ENCODE measurements around the gene GALNT9. TPM values are rescaled to one million over a fixed set of nuclear protein-coding genes. Genes with fewer than 3 reads are reported as not detected.

Gene GALNT9
- total and polyA plus RNA-seq, 7 donors: 0.28 to 5.0 (median 2.8) TPM; not detected in 2

DNA sequence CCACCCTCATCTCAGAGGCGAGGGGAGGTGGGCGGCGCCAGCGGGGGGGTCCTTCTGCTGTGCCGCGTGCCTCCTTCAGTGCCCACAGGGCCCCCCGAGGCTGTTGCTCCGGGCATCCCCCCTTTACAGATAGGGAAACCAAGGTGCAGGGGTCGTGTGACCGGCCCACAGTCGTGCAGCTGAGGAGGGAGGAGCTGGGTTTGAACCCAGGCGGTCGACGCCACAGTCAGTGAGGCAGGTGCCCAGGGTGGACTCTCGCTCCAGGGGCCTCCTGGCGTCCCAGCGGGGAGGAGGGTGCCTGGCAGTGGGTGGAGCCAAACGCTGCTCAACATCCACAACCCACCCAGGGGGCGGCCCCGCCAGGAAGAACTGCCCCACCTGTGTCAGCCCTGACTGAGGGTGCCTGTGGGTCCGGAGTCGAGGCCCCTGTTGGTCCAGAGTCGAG, 8.6 kb downstream of the GALNT9 start:
- Histone ChIP-seq H3K36me3 (no peaks in the 10 kb centered on the region), H3K4me3 (no peak overlapping the region), H3K4me1 (peaks cover 0 to 25% (median 18%) of the 10 kb centered on the region in 4 donors), H3K27ac (no peak overlapping the region), H3K9me3 (no peaks in the 10 kb centered on the region), H3K27me3 (peaks cover 0 to 26% (median 6%) of the 10 kb centered on the region in 3 donors)
- intact Hi-C loops (cut with DNase I): loop anchor here (10.0 kb wide), 1 partner anchor 426 kb away; the partner anchor contains the start of gene ULK1
- DNase-seq: no peak
- no peak for TF ChIP-seq POLR2A (IDR thresholded peaks at IDR 0.05)
- TF ChIP-seq POLR2AphosphoS5 (IDR thresholded peaks at IDR 0.05): no peak
- TF ChIP-seq EP300 (IDR thresholded peaks at IDR 0.05): no peak
- TF ChIP-seq, protein P1, sequence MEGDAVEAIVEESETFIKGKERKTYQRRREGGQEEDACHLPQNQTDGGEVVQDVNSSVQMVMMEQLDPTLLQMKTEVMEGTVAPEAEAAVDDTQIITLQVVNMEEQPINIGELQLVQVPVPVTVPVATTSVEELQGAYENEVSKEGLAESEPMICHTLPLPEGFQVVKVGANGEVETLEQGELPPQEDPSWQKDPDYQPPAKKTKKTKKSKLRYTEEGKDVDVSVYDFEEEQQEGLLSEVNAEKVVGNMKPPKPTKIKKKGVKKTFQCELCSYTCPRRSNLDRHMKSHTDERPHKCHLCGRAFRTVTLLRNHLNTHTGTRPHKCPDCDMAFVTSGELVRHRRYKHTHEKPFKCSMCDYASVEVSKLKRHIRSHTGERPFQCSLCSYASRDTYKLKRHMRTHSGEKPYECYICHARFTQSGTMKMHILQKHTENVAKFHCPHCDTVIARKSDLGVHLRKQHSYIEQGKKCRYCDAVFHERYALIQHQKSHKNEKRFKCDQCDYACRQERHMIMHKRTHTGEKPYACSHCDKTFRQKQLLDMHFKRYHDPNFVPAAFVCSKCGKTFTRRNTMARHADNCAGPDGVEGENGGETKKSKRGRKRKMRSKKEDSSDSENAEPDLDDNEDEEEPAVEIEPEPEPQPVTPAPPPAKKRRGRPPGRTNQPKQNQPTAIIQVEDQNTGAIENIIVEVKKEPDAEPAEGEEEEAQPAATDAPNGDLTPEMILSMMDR (IDR thresholded peaks at IDR 0.05): no peak
- WGBS, 2 donors: 80 to 83% methylated on average over 23 of the region's 23 CpGs

- 81 to 82% methylated on average over 29 of the region's 29 CpGs for WGBS, 2 donors
- Histone ChIP-seq H3K27me3 (peaks cover 0 to 32% (median 6%) of the 10 kb centered on the region in 3 donors), H3K36me3 (no peaks in the 10 kb centered on the region)
Measured at GRCh38 chr12:132319991-132320570, 9.3 kb downstream of the GALNT9 start.

DNA sequence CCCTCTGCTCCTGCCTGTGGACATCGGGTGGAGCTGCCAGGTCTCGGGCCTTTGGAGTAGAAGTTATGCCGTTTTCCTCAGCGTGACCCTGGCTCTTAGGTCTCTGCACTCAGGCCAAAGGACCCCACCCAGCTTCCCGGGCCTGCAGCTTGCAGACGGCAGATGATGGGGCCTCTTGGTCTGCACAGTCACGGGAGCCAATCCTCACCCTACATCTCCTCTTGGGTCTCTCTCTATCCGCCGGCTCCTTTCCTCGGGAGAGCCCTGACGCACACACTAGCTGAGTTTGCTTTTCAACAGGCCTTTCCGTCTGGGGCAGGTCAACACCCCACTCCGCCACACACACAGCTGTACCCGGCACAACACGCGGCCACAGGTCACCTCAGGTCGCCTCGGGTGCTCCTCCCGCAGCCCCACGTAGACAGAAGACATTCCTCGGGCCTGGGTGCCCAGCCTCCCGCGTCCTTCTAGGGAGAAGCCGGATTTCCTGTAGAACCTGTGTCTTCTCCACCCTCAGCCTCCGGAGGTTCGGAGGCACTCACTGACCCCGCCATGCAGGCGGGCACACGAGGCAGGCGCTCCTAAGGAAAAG, 9.9 kb downstream of the GALNT9 start:
- H3K4me3 ChIP-seq: no peak overlapping the region
- WGBS, 2 donors: 53 to 63% methylated on average over 30 of the region's 30 CpGs
- no peak overlapping the region for H3K27ac ChIP-seq
- no peak for DNase-seq
- H3K36me3 ChIP-seq: no peaks in the 10 kb centered on the region
- no peaks in the 10 kb centered on the region for H3K9me3 ChIP-seq
- peaks cover 0 to 32% (median 6%) of the 10 kb centered on the region in 3 donors for H3K27me3 ChIP-seq
- H3K4me1 ChIP-seq: peaks cover 0 to 24% (median 18%) of the 10 kb centered on the region in 4 donors
- intact Hi-C loops (cut with DNase I): no loop called here
- TF ChIP-seq POLR2A (IDR thresholded peaks at IDR 0.05) (no peak), EP300 (IDR thresholded peaks at IDR 0.05) (no peak), POLR2AphosphoS5 (IDR thresholded peaks at IDR 0.05) (no peak)
- TF ChIP-seq, protein P1 (IDR thresholded peaks at IDR 0.05): no peak

More at GRCh38 chr12:132319991-132320570, 9.3 kb downstream of the GALNT9 start:
- no peak overlapping the region for H3K4me3 ChIP-seq
- H3K27ac ChIP-seq: no peak overlapping the region
- TF ChIP-seq, protein P1 (IDR thresholded peaks at IDR 0.05): no peak
- no peak for TF ChIP-seq POLR2AphosphoS5 (IDR thresholded peaks at IDR 0.05)
- TF ChIP-seq POLR2A (IDR thresholded peaks at IDR 0.05): no peak
- TF ChIP-seq EP300 (IDR thresholded peaks at IDR 0.05): no peak
- no peaks in the 10 kb centered on the region for H3K9me3 ChIP-seq
- intact Hi-C loops (cut with DNase I): loop anchor here (10.0 kb wide), 1 partner anchor 425 kb away; the partner anchor contains the start of gene ULK1
- DNase-seq: no peak
- H3K4me1 ChIP-seq: peaks cover 0 to 25% (median 18%) of the 10 kb centered on the region in 4 donors

GRCh38 chr12:132318618-132319033, 10.8 kb downstream of the GALNT9 start:
- intact Hi-C loops (cut with DNase I): no loop called here
- 80 to 81% methylated on average over 19 of the region's 19 CpGs for WGBS, 2 donors
- Histone ChIP-seq H3K4me1 (peaks cover 0 to 16% (median 14%) of the 10 kb centered on the region in 4 donors), H3K27ac (no peak overlapping the region), H3K36me3 (no peaks in the 10 kb centered on the region), H3K9me3 (no peaks in the 10 kb centered on the region), H3K27me3 (peaks cover 0 to 32% (median 6%) of the 10 kb centered on the region in 3 donors), H3K4me3 (no peak overlapping the region)
- TF ChIP-seq, protein P1 (IDR thresholded peaks at IDR 0.05): no peak
- no peak for TF ChIP-seq EP300 (IDR thresholded peaks at IDR 0.05)
- TF ChIP-seq POLR2AphosphoS5 (IDR thresholded peaks at IDR 0.05): no peak
- no peak for TF ChIP-seq POLR2A (IDR thresholded peaks at IDR 0.05)
- no peak for DNase-seq

All from sigmoid colon (tissue), 7 donors.